Body of pancreas (tissue), 4 donors: ENCODE results near the gene MICU1.

ENCODE experiments used
- CTCF ChIP-seq, 7 experiments: fragments of 450-650 bp in 4 of 7; fragments of 200-600 bp in 3 of 7; sonication (generic) in 3 of 7; IDR thresholded peaks; one replicate each; pipeline ENCODE4 v1.5.1; 2016 to 2019; ENCODE audit warnings: antibody characterized with exemption in 7 of 7
- POLR2A ChIP-seq, 3 donors: fragments of 450-650 bp; IDR thresholded peaks; one replicate each; pipeline ENCODE4 v1.6.1; 2016; ENCODE audit warnings: antibody characterized with exemption in 3 of 3, mild to moderate bottlenecking in 2 of 3

- TF ChIP-seq CTCF (IDR thresholded peaks at IDR 0.05) (no peak), POLR2A (IDR thresholded peaks at IDR 0.05) (no peak)
Measured at GRCh38 chr10:72356115-72356514, 269.8 kb downstream of the MICU1 start.
